HG03442 (cell line): ENCODE measurements around the gene FCN1.

Experiments
- ATAC-seq: cut with Tn5 transposase; IDR thresholded peaks from one replicate; pipeline ENCODE4 v1.9.1; 2021; ENCODE audit warnings: mild to moderate bottlenecking, moderate library complexity; ENCODE audit not compliant: unreplicated experiment

FCN1 gene

DNA sequence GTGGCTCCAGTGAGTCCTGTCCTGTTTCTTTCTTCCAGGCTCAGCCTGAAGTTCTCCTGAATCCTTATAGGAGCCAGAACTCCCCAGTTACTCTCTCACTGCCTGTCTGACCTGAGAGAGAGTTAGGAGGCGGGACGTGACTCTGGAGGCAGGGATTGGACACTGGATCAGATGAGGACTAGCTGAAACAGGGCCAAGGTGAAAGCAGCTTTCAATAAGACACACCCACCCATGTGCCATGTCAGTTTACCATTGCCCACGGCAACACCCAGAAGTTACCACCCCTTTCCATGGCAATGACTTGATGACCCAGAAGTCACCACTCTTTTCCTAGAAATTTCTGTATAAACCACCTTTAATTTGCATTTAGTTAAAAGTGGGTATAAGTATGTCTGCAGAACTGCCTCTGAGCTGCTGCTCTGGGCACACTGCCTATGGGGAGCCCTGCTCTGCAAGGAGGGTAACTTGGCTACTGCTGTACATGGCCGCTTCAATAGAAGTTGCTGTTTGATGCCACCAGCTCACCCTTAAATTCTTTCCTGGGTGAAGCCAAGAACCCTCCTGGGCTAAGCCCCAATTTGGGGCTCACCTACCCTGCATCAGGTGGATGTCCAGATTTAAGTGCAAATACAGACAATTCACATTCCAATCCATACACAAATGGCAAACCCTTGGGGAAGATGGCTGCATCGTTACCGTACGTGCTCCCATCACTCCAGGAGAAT lies 23.4 kb downstream of the FCN1 start:
- ATAC-seq: no peak

DNA sequence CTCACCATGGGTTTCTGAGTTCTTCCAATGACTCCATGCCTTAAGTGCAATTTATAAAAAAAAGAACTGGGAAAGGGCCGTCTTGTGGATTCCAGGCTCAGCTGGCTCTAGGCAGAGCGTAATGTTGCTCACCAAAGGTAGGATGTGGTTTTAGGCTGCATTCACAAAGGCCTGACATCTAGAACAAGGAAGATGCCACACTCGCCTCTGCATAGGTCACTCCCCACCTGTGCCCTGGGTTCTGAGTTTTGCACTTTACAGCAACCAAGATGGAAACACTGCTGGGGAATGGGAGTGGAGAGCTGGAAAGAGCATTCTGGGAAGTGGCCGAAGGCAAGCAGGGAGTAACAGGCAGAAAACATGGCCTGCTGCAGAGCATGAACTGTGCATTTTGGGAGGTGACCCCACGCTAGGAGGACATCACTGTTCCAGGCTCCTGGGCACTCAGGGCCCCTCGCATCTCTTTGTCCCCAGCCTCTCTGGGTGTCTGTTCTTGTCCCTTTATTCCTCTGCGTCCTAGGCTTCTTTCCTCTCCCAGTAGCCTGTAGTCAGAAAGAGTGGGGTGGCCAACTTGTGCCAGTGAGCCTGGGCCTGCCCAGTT lies 24.8 kb downstream of the FCN1 start:
- no peak for ATAC-seq

DNA sequence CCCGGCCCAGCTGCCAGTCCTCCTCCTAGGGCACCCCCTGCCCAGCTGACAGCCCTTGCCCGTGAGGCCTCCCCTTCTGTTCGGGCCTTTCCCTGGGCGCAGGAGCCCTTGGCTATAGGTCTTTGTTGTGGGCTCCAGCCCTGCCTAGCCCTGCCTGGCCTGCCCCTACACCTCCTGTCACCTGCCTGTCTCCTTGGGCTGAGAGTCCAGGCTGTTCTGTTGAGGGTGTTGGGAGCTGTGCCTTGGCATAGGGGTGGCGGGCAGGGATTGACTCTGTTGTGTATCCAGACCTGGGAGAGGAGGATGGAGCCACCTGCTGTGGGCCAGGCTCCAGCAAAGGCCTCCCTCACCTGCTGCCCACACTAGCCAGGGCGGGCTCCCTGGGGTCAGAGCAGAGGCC lies 25.5 kb downstream of the FCN1 start:
- no peak for ATAC-seq

DNA sequence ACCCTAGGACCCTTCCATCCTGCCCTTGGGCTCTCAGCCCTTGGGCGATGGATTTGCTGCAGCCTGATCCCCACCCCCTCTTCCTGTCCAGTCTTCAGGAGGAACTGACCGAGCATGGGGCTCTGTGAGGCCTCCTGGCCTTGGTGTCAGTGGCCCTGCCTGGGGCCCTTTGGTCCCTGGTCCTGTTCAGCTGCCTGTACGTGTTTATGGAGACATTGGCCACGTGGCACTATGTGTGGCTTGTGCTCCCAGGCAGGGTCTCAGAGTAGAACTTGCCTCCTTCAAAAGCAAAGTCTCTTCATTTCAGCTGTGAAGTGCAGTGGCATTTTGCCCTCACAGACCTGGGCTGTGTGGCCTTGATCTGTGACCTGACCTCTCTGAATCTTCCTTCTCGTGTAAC lies 26.0 kb downstream of the FCN1 start:
- no peak for ATAC-seq

DNA sequence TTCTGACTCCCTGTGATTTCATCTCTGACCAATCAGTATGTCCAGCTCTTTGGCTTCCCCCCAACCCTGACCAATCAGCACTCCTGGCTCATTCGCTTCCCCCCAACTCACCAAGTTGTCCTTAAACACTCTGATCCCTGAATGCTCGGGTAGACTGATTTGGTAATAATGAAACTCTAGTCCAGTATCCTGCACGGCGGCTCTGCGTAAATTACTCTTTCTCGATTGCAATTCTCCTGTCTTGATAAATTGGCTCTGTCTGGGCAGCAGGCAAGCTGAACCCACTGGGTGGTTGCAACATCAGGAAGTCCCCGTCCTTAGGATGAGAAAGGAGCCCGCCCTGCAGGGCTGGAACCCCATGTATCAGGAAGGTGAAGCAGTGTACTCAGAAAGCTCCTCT lies 26.7 kb downstream of the FCN1 start:
- no peak for ATAC-seq

DNA sequence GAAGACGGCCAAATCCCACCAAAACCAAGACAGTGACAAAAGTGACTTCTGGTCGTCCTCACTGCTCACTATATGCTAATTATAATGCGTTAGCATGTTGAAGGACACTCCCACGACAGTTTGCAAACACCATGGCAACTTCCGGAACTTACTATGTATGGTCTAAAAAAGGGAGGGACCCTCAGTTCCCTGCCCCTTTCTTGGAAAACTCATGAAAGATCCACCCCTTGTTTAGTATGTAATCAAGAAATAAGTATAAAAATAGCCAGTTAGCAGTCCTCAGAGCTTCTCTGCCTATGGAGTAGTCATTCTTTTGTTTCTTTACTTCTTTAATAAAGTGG lies 27.6 kb downstream of the FCN1 start:
- ATAC-seq: no peak

DNA sequence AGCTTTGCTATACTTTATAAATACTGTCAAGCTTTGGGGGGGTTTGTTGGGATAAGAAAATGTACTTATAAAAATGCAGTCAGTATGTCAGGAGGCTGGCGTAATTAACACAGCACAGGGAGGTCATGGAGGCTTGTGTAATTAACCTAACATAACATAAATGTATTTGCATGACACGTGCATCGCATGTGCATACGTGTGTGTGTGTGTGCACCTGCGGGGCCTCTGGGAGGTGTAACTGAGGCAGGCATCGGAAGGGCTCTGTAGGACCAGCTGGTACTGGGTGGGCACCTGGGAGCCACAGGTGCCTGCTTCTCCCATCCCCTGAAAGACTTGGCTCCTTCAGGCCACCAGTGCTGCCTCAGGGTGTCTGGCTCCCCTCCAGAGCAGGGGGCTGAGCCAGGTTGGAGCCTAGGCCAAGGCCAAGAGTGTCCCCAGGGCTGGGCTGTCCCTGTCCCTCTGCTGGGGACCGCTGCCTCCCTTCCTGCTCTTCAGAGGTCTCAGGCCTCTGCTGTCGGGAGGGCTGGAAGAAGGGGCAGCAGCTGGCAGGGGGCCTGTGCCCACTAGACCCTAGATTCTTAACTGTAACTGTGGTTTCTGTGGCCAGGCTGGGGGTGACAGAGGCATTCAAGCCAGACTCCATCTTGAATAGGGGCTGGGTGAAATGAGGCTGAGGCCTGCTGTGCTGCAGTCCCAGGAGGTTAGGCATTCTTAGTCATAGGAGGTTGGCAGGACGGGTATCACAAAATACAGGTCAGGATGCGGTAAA lies 28.1 kb downstream of the FCN1 start:
- no peak for ATAC-seq

DNA sequence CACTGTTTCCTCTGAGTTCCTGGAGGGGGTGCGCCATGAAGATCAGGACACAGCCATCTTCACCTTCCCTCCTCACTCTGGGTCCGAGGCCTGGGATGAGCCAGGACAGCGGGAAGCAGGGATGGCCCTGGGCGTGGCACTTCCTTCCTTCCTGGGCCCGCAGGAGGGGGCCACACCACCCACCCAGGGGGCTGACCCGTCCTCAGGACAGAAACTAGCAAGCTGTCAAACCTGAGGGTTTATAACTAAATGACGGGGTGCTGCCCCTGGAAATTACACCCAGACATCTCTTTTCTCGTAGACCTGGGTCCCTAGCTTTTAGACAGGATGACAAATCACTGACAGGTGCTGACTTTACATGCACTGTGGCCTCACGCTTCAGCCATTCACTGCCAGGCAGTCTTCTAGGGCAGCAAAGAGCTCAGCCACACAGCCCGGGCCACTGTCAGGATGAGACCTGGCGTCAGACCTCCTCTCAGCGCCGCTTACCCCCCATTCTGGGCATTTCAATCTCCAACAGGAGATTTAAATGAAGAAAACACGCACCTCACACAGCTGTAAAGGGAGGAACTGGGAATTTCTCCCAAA lies 29.0 kb downstream of the FCN1 start:
- no peak for ATAC-seq

DNA sequence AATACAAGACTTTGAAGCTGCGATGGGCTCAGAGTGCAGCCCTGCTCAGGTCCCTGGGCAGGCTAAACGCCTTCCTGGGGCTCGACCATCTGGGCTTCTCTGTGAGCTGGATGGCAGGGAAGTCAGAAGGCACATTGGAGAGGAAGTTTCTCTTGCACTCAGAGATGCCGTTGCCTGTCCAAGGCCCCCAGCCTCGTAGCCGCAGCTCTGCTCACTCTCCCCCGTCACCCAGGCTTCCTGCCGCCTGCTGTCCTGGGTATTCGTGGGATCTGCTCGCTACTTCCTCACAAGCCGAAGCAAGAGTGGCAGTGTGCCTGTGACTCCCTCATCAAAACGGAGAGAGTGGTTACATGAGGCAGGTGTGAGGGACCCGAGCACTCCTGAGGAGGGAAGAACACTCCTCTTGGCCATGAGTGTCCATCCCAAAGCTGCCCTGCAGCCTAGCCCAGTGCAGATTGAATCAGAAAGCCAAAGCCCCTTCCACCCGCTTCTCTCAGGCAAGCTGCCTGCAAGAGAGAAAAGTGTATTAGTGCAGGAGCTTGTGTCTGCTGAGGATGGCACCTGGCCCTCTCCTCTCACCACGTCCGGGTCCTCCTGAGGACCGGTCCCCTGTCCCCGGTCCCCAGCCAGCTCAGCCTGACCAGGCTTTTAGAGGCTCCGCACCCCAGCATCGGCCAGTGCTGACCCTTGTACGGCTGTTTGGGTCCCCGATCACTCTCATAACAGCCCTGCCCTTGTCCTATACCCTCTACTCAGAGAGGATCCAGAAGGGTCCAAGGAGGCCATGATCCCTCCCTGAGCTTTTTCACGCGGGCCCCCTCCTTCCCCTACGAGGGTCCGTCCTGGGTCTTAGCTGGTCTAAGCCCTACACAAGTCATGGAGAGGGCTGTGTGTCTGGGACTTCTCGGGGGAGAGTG lies 29.8 kb downstream of the FCN1 start:
- no peak for ATAC-seq

DNA sequence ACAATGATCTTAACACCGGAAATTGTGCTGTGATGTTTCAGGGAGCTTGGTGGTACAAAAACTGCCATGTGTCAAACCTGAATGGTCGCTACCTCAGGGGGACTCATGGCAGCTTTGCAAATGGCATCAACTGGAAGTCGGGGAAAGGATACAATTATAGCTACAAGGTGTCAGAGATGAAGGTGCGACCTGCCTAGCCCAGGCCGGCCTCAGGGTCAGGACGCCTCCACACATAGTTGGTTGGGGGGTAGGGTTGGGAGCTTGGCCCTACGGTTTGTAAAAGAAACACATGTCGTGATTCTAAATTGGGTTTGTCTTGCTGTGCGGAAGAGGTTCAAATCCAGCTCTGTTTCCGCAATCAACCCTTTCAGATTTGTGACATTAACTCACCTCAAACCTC lies 30.5 kb downstream of the FCN1 start:
- ATAC-seq: no peak

DNA sequence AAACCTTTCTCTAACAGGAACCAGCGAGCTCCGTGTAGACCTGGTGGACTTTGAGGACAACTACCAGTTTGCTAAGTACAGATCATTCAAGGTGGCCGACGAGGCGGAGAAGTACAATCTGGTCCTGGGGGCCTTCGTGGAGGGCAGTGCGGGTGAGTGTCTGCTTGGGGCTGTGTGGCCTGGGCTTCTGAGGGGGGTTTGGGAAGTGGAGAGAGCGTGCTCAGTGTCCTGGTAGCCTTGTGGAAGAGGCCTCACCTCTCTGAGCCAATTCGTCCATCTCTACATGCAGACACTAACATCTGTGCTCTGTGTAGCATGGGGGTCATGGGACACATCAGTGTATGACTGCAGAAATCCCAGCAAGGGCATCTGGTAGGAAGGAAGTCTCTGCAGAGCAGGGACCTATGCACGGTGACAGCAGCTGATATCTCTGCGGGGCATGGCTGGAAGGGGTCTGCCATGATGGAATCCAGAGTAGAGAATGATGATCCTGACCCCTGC lies 31.2 kb downstream of the FCN1 start:
- no peak for ATAC-seq

DNA sequence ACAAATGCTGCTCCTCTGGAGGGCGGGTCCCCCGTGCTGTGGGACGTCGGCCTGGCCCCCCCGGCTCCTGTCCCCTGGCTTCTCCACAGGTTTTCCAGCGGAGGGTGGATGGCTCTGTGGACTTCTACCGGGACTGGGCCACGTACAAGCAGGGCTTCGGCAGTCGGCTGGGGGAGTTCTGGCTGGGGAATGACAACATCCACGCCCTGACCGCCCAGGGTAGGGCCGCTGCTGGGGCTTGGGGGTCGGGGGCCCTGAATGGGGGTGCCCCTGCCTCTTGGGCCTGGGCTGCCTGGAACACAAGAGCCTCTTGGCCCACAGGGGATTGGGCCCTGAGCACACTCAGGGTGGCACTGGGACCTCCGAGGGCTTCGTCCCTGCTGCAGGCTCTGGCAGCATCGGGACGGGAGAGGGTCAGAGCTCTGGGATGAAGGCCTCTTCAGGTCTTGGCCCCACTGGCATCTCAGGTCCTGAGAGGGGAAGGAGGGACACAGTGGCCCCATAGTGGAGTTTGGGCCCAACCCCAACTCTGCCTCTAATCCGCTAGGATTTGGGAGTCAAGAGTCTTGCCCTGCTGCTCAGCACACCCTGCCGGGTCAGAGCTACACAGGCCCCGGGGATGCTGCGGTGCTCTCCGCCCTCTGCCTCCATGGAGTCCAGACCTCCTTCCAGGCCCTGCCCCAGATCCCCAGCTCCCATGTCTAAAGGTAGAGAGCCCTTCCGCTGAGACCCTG lies 31.9 kb downstream of the FCN1 start:
- ATAC-seq: no peak

DNA sequence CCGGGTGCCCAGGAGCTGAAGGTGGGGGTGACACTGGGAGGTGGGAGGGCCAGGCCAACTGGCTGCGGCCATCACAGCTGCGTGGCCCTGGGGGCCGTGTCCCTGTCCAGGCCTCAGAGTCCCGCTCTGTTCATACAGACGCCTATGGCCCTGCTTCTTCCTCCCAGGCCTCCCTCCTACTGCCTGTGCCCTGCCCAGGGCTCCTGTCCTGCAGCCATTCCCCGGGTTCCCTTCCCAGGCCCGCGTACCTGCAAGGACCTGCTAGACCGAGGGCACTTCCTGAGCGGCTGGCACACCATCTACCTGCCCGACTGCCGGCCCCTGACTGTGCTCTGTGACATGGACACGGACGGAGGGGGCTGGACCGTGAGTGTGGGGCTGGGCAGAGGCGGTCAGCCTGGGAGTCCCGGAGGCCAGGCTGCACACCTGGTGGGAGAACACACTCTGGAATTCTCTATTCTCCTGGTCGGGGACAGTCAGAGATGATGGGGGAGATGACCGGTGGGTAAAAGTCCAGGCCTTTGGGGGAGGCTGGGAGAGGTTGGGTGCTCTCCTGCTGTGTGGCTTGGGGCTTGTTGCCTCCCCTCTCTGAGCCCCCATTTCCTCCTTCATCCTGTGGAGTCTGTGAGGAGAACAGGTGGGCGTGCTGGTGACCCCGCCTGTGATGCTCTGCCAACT lies 32.6 kb downstream of the FCN1 start:
- no peak for ATAC-seq

DNA sequence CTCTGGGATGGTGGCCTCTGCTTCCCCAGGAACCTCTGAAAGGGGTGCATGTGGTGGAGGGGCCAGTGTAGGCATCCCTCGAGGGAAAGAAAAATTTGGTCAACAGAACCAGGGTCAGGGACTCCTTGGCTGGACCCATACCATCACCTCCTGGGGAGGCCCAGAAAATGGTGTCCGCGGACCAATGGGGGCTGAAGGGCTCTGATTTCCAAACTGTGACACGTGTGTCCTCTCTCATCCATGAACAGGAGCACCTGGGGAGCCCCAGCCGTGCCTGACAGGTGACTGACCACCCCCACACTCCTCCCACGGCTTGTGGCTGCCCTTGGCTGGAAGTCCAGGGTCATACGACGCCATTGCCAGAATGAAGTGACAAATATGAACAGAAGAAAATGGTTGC lies 33.2 kb downstream of the FCN1 start:
- no peak for ATAC-seq

DNA sequence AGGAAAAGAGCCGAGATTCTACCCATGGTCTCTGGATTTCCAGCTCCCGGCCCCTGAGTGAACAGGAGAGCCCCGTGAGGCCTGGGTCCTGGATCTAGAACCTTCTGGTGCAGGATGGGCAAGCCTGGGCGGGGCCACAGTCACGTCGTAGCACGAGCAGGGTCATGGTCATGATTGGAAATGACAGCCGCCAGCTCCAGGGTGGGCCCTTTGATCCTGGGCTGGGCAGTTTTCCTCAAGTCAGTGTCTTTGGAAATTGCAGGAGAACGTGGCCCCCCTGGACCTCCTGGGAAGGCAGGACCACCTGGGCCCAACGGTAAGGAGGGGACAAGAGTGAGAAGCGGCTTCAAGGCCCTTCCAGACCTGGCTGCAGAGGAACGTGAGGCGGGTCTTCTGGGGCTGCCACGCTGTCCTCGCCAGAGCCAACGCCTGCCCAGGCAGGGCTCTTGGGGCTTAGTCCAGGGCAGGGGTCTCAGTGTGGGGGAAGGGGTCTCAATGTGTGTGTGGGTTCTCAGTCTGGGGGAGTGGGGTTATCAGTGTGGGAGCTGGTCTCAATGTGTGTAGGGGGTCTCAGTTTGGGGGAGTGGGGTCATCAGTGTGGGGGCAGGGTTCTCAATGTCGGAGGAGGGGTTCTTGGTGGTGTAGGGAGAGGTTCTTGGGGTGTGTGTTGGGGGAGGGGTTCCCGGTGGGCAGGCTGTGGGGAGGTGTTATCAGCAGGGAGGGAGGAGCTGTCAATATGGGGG lies 34.5 kb downstream of the FCN1 start:
- no peak for ATAC-seq

DNA sequence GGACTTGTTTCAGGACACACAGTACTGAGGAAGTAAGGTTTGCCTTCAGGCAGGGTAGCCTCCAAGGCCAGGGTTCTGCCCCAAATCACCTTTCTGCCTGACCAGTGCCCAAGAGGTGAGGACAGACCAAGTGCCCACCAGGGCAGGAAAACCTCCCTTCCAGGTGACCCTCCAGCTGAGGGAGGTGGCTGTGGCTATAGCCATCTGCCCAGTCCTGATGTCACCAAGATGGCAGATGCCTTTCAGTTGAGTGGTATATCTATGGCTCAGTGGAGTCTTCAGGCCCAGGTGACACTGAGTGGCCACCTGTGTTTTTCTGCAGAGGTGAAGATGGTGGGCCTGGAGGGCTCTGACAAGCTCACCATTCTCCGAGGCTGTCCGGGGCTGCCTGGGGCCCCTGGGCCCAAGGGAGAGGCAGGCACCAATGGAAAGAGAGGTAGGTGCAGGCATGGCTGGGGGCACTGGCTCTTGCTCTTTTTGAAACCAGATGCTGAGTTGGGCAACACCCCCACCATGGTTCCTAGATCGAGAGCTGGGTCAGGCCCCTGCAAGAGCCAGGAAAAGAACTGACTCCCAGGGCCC lies 35.4 kb downstream of the FCN1 start:
- ATAC-seq: no peak

DNA sequence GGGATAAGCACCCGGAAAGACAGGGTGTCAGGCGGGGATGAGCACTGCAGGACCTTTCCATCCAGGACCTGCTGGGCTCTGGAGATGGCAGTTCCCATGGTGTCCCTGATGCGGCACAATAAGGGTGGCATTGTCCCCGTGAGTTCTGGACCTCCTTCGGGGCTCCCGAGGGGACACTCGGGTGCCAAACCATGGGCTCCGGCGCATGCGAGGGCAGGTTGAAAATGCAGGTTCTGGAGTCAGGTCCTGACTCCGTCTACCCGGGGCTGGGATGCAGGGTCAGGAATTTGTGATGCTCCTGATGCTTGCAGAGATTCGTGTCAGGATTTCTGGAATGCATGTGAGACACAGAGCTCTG lies 36.4 kb downstream of the FCN1 start:
- no peak for ATAC-seq

DNA sequence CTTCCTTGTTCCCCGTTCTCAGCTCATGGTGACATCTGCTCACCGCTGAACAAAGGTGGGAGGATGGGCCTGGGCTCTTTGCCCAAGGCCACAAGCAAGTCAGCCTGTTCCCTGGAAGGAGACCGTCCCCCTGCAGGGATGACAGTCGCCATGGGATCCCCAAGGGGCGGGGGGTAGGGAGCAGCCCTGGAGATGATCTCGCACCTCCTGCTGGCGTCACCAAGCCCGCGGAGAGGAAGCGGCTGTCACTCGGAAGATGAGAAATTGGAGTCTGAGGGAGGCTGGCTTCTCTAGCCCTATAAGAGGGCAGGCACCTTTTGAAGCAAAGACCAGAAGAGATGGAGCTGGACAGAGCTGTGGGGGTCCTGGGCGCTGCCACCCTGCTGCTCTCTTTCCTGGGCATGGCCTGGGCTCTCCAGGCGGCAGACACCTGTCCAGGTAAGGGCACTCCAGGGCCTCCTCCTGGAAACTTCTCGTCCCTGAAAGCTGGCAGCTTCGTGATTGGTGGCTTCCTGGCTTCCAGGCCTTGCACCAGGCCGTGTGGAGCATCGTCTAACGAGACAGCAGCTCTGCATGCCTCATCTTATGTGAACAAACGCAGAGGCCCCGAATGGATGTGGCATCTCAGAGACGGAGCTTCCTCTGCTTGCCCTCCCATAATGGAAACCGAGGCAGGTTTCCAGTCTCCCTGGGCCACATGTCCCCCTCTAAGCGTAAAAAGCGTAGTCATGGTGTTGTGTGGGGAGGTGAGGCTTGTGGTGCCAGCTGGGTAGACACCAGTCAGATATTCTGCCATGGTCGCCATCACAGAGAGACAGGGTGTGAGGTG lies 37.0 kb downstream of the FCN1 start, which contains the start of gene FCN2:
Gene FCN2 (plus strand): TSS at position 327 of the 829 bp plus-strand sequence. CDS start 12 bp downstream, at position 339.
- ATAC-seq: no peak
